Metanephros (tissue), 1 donor: ENCODE results near the gene SERINC5. TPM values are rescaled to one million over a fixed set of nuclear protein-coding genes. Genes with fewer than 3 reads are reported as not detected.

ENCODE experiments used
- total RNA-seq: library from RNA; depleted of rRNA; stranded (reverse); fragments of >200 nt; gene quantifications from one replicate; pipeline ENCODE4 v1.2.3, GENCODE V29; 2014

Gene SERINC5
- 71.2 TPM for total RNA-seq

GRCh38 chr5:80255811-80256712, at the start of gene SERINC5:
Gene SERINC5, minus strand, starts transcription at chr5:80256048. Its CDS starts 126 bp downstream, at chr5:80255922.

Other genes with a start within 250 kb of the SERINC5 start
- 41.2 TPM for gene THBS4, start 220.7 kb downstream of the SERINC5 start, total RNA-seq
- gene SPZ1, start 64.0 kb upstream of the SERINC5 start, total RNA-seq: not detected
- gene ZFYVE16, start 152.0 kb upstream of the SERINC5 start, total RNA-seq: 75.2 TPM
- gene FAM151B, start 232.1 kb upstream of the SERINC5 start, total RNA-seq: 5.0 TPM